GM18526 (cell line): ENCODE results near the gene LTBP2.

Experiments used
- POLR2A ChIP-seq: IDR thresholded peaks from 3 replicates; pipeline ENCODE4 v1.6.1; 2011; ENCODE audit not compliant: insufficient read length; ENCODE audit errors: extremely low read depth

Gene LTBP2

DNA sequence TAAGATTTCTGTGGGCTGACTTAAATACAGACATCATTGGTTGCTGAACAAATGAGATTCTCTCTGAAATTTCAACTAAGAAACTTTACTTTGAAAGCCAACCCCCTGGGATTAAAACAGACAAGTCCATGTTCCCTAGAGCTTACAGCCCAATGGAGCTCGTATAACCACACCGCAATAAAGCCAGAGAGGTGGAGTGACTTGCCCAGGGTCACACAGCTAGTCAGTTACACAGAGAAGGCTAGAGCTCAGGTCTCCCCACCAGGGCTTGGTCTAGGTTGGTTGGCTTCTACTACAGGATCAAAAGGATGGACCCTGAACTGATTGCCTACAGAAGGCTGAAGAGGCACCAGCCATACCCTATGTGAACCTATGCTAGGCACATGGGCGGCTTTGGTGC lies 8.9 kb upstream of the LTBP2 start:
- TF ChIP-seq POLR2A, result no peak

- no peak for TF ChIP-seq POLR2A
Observed at GRCh38 chr14:74620497-74620921, 8.5 kb upstream of the LTBP2 start.

GRCh38 chr14:74619672-74620131 lies 7.7 kb upstream of the LTBP2 start:
- no peak for TF ChIP-seq POLR2A

DNA sequence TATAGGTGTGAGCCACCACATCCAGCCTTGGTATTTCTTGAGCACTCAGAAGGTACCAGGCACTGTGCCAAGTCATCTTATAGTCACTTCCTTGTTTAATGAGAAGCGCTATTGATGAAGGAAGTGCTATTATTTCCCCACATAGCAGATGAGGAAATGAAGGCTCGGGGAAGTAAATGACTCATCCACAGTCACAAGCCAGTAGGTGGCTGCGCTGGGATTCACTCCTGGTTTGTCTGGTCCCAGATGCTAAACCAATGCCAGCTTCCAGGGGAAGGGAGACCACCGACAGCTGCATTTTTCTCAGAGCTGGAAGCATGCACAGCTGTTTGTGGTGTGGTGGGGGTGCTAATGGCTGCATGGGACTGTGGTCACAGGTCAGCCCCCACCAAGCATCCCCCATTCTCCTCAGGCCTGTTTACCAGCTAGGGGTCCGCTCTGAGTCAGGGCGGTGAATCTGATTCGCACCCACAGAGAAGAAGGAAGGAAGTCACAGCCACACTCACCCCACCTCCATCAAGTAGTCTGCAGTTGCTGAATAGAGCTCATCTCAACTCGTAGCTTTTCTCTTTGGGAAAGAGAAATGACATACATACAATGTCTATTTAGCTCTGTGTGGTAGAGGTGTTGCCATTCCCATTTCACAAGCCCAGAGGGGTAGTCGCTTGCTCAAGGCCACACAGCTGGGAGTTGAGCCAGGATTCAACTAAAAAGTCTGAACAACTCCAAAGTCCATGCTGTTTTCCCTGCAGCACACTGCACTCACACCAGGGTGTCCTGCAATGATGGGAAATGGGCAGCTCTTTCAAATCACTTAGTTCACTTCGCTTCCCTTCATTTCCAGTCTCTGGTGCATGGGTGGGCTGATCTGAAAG lies 6.3 kb upstream of the LTBP2 start:
- TF ChIP-seq POLR2A, result no peak

DNA sequence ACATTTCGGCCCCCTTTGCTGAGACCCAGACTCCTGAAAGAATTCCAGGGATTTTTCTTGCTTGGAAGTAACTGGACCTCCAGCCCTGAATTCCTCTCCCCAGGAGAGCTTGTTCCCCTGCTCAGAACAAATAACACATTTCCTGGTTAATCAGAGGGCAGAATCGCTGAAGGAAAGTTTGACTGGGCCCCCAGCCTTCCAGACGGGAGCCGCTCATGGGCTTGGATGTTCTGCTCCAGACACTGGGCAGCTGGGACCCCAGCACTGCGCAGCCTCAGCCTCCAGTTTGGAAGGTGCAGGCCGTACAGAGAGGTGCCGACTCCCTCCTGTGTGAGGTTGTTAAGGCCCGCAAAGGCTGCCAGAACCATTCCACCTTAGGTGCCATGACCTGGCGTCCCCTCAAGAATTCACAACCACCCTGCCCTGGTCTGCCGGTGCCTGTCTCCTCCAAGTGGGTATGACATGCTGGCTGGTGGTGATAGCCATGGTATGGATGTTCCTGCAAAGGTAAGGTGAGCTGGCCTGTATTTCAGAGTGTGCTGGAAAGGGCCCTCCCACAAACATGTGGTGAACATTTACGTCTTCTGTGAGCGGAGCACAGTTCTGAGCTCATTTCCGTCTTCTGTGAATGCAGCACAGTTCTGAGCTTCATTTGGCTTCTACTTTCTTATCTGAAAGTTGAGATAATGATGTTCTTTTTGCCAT lies 5.1 kb upstream of the LTBP2 start:
- no peak for TF ChIP-seq POLR2A

GRCh38 chr14:74616507-74616906 lies 4.5 kb upstream of the LTBP2 start:
- TF ChIP-seq POLR2A, result no peak

DNA sequence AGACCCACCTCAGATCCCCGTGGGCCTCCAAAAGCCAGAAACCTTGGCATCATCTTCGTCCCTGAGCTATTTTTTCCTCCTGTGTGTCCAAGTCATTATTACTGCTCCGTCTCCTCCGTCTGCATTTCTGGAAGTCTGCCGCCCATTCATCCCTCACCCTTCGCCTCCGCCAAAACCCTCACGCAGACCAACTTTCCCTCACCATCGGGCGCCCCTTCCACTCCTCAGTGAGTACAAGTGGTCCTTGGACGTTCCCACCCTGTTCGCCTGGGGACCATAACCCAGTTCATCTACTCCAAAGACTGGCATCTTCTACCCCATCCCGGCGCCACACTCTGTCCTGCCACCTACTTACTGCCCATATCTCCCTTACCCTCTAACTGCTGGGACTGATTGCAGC lies 3.7 kb upstream of the LTBP2 start:
- TF ChIP-seq POLR2A, result no peak

DNA sequence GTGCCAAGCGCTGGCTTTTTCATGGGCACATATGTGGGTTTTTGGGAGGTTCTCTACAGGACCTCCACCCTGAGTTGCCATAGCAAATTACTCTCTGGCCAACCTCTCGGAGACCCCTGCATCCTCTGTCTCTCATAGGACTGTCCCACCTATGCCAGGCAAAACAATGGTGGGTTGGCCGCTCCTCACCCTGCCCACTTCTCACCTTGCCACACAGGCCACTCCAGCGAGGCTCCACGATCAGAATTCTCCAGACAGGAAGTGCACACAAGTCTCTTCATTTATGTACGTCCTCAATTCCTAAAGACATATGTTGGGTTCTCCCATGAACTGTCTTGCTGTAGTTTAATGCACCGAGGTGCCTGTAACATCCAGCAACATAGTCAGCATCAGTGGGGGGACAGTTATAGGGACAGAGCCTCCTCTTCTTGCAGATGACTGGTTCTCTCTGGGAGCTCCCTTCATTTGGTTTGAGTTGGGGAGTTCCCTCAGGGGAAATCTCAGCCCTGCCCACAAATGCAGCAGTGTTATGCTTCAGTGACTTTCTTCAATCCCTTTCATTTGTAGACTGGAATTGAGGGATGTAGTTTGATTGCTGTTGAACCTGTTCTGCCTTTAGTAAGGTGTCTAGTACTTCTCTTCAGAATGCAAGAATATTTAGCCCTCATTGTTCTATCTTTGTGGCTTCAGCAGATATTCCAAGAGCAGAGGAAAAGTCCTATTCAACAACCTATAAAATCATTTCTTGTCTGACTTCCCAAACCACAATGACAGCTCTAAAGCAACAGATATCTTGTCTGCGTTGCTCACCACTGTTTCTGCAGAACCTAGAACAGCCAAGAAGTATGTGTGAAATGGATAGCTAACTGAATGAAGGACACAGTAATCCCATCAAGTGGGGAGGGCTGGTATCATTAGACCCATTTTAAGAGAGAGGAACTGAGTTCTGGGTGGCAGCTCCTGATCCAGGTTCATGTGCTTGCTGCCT lies 2.8 kb upstream of the LTBP2 start:
- no peak for TF ChIP-seq POLR2A

GRCh38 chr14:74613211-74613914 lies 1.3 kb upstream of the LTBP2 start:
- no peak for TF ChIP-seq POLR2A

DNA sequence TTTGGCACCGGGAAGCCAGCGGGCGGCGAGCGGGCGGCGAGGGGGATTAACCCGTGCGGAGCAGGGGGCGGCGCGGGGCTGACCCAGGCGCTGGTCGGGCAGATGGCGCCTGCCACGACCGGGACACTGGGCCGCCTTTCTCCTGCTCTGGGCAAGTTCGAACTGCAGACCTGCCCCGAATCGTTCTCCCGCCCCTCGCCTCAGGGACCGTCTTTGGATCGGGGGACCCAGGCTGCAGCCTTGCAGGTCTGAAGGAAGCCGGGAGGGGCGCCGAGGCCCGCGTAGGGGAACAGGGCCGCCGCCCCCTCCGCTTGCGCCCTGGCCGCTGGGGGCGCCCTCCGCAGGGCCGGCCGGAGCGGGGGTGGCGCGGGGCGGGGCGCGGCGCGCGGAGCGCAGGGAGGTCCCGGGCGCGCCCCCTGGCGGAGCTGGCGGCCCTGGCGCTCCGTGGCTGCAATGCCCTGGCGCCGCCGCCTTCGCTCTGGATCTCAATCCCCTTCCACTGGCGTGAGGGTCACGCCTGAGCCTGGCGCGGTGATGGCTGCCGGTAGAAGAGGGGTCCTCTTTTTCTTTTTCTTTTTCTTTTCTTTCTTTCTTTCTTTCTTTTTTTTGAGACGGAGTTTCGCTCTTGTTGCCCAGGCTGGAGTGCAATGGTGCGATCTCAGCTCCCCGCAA lies 449 bp upstream of the LTBP2 start:
- no peak for TF ChIP-seq POLR2A

DNA sequence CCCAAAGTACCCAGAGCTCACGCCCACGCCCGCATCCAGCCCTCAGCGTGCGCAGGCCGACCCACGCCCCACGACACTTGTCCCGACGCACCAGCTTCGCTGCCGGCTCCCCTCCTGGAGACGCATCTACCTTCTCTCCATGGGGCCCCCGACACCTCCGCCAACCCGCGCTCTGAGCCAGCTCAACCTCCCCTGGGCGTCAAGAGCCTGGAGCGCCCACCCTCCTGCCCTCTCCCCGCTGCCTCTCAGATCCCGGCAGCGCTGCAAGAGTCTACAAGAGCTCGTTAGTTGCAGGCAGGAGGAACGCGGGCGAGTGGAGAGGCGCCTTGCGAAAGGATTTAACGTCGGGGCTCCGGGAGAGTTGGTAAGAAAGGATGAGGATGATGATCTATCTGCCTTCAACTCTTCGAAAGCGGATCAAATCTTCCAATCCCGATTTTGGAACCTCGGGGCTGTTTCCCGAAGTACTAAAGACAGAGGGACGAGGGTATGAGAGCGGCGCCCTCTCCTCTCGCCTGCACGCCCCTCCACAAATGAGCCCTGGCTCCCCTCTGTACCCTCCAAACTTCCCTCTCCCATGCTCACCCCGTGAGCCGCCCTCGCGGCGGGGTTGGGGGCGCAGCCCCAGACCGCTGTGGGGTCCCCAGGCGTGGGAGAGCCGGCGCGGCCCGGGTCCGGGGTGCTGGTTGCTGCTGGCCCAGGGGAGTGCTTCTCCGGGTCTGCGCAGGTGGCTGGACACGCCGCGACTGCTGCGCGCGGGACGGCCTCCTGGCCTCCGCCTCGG lies 979 bp downstream of the LTBP2 start:
- no peak for TF ChIP-seq POLR2A

DNA sequence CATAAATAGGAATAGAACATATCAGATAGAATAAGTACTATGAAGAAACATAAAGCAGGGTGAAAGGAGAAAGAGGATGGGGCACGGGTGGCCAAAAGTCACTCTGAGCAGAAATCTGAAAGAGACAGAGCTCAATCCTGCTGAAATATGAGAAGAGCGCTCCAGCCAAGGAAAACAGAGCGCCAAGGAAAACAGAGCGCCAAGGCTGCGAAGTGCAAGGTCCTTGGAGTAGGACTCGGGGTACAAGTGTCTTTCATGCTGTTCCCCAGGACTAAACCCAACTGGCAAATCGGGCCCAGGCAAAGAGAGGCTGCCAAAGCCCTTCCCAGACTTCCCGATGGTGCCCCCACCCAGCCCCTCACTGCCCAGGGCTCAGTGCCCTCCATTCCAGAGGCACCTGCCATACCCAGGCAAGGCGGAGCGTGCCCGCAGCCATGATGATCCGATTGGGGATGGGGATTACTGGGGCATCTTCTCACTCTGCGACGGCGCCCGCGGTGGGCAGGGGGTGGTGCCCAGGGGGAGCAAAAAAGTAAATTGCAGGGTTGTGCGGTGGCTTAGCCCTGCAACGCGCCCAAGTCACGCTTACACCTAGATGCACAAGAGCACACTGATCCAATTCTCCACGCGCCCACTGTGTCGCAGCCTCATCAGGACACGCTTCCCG lies 1.7 kb downstream of the LTBP2 start:
- TF ChIP-seq POLR2A, result no peak

DNA sequence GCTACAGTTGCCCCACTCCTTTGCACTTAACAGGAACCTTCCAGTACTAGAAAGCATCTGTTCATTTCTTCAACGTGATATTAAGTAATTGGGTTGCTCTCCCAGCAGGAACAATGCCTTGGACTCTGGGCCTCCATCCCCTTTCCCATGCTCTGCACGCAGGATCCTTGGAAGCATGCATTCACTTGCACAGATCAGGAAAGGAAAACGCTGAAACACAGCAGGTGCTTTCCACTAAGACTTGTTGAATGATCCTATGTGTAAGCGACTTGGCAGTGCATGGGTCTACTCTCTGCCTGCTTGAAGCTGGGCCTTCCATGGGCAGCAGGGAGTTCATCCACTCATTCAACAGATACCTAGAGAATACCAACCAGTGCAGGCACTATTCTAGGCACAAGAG lies 2.3 kb downstream of the LTBP2 start:
- TF ChIP-seq POLR2A, result no peak
